H1 (cell line): Measurements from ENCODE around the gene CHD5. TPM values are rescaled to one million over a fixed set of nuclear protein-coding genes. Genes with fewer than 3 reads are reported as not detected.

Source experiments
- ASH2L ChIP-seq: fragments of 200-600, 300-600 bp; sonication (generic); IDR thresholded peaks from one replicate; pipeline ENCODE4 v1.7.1; 2017; ENCODE audit warnings: low read length
- FOSL1 ChIP-seq: IDR thresholded peaks from 2 replicates; pipeline ENCODE4 v1.6.1; 2011; ENCODE audit warnings: mild to moderate bottlenecking, low read depth, low read length, moderate library complexity; ENCODE audit not compliant: insufficient read depth
- polyA plus RNA-seq, 7 experiments: library from polyadenylated mRNA; depleted of rRNA in 3 of 7; stranded (reverse) in 5 of 7; unstranded in 2 of 7; fragments of >200 nt in 5 of 7; fragments of 200-250 nt in 2 of 7; gene quantifications; 1 replicate in 5 of 7; 2 replicates in 1 of 7; 4 replicates in 1 of 7; pipeline versions ENCODE4 v1.2.1 to v1.2.3, GENCODE V29; 2011 to 2013; ENCODE audit warnings: missing spikeins in 2 of 7, mixed read lengths in 2 of 7
- total RNA-seq: library from RNA; stranded (reverse); fragmentation: NEBNext Ultra II Directional; extraction: Animal tissue kit (Norgen Biotek cat#: 25700); gene quantifications from 2 replicates; pipeline ENCODE4 v1.2.1, GENCODE V29; 2021
- TF ChIP-seq, protein P1 (sequence below), 3 experiments: IDR thresholded peaks; 1 replicate in 2 of 3; 2 replicates in 1 of 3; pipeline versions ENCODE4 v1.5.1 to v1.6.1; 2011; ENCODE audit warnings: low read length in 3 of 3, mild to moderate bottlenecking in 3 of 3, inconsistent platforms in 2 of 3, low read depth in 1 of 3, moderate library complexity in 1 of 3; ENCODE audit not compliant: insufficient read depth in 1 of 3; ENCODE audit errors: control extremely low read depth in 1 of 3

CHD5 gene
- total and polyA plus RNA-seq, 2 of the 8 experiments (the other 6 are each of a cell fraction or from before 2014, with no cell fraction given) = 0.42 to 1.8 TPM

DNA sequence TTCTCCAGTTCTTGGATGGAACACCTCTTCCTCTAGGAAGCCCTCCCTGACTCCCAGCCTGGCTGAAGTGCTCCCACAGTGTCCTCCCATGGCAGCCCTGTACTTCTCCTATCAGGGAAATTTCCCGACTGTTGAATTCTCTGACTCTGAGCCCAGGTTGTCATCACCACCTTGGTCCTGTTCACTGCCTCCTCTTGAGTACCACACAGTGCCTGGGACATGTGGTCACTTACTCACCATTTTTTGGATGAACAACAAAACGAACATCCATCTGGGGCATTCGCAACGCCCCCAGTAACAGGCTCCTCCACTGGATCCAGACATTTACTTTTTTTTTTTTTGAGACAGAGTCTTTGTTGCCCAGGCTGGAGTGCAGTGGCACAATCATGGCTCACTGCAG lies 37.4 kb downstream of the CHD5 start (continued):
- TF ChIP-seq, protein P1, sequence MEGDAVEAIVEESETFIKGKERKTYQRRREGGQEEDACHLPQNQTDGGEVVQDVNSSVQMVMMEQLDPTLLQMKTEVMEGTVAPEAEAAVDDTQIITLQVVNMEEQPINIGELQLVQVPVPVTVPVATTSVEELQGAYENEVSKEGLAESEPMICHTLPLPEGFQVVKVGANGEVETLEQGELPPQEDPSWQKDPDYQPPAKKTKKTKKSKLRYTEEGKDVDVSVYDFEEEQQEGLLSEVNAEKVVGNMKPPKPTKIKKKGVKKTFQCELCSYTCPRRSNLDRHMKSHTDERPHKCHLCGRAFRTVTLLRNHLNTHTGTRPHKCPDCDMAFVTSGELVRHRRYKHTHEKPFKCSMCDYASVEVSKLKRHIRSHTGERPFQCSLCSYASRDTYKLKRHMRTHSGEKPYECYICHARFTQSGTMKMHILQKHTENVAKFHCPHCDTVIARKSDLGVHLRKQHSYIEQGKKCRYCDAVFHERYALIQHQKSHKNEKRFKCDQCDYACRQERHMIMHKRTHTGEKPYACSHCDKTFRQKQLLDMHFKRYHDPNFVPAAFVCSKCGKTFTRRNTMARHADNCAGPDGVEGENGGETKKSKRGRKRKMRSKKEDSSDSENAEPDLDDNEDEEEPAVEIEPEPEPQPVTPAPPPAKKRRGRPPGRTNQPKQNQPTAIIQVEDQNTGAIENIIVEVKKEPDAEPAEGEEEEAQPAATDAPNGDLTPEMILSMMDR (IDR thresholded peaks at IDR 0.05; ENCODE audit: control extremely low read depth in 1 of 3, insufficient read depth in 1 of 3, low read depth in 1 of 3, low read length in 3 of 3) = no peak
- TF ChIP-seq FOSL1 (no peak), ASH2L (no peak)
